ENCODE data around the gene ZNF117.
"Not testable (repeated sequence)": the region's sequence is repeated elsewhere in the genome, so short reads cannot be mapped to it uniquely, and the experiment has no call there.

DNA sequence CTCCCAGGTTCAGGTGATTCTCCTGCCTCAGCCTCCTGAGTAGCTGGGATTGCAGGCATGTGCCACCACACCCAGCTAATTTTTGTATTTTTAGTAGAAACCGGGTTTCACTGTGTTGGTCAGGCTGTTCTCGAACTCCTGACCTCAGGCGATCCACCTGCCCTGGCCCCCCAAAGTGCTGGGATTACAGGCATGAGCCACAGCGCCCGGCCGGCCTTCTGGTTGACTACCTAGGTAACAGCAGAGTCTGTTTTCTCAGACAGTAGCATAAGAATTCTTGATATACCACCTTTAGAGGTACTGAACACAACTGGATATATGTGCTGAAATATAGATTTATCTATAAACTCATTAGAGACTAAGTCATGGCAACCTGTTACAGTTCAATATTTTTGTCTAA lies 50.8 kb downstream of the ZNF117 start:
- TF ChIP-seq, protein P1, sequence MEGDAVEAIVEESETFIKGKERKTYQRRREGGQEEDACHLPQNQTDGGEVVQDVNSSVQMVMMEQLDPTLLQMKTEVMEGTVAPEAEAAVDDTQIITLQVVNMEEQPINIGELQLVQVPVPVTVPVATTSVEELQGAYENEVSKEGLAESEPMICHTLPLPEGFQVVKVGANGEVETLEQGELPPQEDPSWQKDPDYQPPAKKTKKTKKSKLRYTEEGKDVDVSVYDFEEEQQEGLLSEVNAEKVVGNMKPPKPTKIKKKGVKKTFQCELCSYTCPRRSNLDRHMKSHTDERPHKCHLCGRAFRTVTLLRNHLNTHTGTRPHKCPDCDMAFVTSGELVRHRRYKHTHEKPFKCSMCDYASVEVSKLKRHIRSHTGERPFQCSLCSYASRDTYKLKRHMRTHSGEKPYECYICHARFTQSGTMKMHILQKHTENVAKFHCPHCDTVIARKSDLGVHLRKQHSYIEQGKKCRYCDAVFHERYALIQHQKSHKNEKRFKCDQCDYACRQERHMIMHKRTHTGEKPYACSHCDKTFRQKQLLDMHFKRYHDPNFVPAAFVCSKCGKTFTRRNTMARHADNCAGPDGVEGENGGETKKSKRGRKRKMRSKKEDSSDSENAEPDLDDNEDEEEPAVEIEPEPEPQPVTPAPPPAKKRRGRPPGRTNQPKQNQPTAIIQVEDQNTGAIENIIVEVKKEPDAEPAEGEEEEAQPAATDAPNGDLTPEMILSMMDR (IDR thresholded peaks at IDR 0.05): not testable (repeated sequence)
- TF ChIP-seq POLR2A (IDR thresholded peaks at IDR 0.05): not testable (repeated sequence)

Measured in Peyer's patch (tissue), 4 donors.